OCI-M2 (cell line): Measurements from ENCODE around the gene DDX27.
A peak's percentile ranks its signal among the peaks of the same experiment; 100 is the strongest.

ENCODE experiments used
- DNase-seq: peaks from one replicate; lab custom pipeline; 2025; ENCODE audit not compliant: unreplicated experiment; lab: John Stamatoyannopoulos, UW

Gene DDX27

DNA sequence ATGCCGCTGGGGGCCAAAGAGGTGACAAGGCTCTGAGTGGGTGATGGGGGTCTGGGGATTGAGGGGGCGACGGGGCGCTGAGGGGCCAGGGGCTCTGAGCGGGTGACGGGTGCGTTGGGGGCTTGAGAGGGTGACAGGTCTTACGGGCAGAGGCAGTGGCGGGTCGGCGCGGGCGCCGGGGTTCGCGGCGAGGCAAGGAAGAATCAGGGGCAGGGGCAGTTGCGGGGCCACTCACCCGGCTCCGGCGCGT, 58.5 kb downstream of the DDX27 start:
- DNase-seq, result no peak

DNA sequence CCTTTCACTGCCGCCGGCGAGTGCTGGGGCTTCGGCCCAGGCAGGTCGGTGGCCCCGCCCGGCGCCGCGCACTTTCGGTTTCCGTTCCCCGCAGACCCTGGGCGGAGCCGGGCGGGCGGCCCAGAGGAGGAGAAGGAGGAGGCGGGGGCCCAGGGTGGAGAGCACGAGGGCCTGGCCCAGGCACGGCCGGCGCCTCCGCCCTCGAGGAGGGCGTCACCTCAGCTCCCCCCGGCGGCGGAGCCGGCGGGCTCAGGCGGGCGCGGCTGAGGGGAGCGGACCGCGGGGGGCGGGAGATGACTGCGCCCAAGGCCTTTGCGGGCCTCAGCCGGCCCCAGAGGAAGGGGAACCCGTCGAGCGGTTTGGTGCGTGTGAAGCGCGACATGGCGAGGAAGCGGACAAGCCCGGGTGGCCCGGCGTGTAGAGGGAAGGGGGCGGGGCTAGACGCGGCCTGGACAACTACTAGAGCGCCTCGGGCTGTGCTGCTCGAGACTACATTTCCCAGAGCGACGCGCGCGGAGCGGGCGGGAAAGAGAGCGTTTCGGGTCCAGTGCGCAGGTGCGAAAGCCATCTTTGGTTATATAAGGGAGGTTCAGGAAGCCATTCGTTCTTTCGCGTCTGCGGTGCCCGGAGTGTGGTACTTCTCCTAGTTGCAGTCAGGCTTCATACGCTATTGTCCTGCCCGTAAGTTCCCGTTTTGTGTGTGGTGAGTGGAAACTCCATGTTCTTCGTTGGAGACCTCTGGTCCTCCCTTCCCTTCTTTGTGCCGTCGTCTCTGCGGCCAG, 59.0 kb downstream of the DDX27 start, which contains the start of gene ZNFX1:
Gene ZNFX1, minus strand, starts transcription at position 22 of the 782 bp plus-strand sequence. CDS start 2,218 bp downstream, outside the sequence.
- DNase-seq, result peak; percentile 90

DNA sequence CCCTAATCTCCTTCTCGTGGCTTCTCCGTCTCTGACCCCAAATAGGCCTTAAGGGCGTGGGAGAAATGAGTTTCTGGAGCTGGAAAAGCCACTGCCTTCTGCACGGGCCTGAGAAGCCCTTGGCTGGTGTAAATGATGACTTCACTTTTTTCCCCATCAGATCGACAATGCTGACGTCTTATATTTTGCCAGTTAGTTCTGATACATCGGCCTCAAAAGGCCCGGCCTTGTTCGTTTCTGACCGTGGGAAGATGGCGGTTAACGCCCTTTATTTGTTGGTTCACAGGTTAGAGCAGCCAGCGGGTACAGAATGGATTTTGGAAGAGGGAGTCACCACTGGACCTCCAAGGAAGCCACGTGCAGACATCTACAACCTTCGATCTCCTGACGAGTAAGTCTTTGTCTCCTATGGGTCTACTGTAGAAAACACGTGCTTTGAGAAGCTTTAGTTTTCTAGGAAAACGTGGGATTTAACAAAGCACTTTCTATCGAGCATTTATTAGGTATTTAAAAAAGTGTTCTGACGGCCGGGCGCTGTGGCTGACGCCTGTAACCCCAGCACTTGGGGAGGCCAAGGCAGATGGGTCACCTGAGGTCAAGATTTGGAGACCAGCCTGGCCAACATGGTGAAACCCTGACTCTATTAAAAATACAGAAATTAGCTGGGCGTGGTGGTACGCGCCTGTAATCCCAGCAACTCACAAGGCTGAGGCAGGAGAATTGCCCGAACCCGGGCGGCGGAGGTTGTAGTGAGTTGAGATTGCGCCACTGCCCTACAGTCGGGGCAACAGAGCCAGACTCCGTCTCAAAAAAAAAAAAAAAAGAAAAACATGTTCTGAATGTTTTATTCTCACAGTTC, 59.8 kb downstream of the DDX27 start:
- no peak for DNase-seq

DNA sequence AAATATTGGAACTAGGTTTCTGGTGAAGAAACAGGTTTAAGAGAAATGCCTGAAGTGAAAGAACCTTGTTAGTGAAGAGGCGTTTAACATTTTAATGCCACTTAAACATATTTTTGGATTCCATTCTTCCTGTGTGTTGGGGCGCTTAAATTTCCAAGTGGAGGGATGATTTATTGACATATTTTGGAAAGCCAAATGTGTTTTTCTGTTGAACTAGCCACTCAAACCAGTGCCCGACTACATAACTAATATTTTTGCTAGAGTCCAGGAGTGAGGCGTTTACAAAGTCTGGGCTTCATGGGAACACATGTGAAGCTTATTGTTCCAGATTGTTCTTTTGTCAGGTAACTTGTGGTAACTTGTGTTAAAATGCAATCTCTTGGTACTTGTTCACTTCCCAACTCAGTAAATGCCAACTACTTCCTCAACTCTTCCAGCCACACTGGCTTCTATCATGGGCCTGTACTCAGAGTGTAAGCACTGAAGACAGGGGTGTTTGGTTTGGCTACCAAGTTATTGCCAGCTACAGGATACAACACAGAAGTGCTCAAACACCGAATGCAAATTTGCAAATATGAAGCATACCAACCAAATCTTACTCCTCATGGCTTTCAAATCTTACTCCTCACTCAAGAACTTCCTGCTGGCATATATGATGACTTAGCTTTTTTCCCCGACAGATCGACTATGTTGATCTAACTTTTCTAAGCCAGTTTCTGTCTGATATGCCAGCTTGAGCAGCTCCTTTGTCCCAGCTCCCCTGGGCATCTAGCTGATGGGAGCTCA, 60.7 kb downstream of the DDX27 start:
- DNase-seq, result no peak

DNA sequence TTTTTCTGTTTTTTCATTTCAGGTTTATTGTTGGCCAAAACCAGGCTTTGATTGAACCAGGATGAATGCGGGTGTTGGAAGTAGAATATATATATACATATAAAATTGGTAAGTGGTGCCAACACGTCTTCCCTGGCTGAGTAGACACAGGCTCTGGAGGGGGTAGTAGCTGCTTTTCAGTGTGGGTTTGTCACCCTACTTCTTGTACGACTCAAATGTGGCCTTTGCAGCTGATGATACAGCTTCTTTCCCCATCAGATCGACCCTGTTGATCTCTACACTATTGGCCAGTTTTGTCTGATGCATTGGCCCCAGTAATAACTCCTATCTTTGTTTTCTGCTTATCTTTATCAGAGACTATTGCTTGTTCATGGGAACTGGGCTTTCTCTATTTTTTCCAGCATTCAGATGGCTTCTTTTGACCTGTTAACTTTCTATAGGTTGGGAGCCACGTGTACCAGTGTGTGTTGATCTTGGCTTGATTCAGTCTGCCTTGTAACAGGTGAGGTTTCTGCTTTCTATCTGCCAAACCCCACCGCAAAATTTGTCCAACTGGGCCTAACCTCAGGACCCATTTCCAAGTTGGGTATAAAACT, 61.3 kb downstream of the DDX27 start:
- DNase-seq, result no peak

DNA sequence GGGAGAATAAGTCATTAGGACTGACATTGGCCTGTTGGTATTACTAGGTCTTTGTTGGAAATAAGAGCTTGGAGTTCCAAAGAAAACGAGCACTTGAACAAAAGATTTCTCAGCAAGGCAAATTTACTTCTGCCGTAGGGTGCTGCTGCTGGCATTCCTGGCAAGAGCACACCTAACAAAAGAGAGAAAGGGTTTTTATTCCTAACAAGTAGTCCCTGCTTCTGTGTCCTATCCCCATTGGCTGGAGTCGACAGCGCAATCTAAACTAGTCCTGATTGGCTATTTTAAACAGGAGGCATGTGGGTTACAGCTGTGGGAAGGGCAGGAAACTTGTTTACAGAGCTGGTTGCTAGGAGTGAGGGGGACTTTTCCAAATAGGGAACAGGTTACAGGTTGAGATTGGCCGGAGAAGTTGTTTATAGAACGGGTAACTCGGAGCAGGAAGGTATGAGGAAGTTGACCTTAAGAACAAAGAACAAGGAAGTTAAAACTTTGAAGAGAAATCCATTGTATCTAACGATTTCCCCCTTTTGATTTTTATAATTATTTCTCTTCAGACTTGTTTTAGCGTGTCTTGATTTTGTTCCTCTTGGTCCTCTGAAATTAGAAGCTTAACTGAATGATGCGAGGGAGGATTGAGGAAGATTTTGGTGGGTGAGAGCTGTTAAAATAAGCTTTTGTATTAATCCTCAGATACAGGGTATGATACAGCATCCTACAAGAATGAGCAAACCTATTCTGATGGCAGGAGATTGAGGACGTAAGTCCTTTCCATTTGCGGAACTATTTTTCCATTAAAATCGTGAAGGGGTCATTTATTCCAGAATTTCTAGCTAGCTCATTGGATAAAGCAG, 62.1 kb downstream of the DDX27 start:
- DNase-seq, result no peak

DNA sequence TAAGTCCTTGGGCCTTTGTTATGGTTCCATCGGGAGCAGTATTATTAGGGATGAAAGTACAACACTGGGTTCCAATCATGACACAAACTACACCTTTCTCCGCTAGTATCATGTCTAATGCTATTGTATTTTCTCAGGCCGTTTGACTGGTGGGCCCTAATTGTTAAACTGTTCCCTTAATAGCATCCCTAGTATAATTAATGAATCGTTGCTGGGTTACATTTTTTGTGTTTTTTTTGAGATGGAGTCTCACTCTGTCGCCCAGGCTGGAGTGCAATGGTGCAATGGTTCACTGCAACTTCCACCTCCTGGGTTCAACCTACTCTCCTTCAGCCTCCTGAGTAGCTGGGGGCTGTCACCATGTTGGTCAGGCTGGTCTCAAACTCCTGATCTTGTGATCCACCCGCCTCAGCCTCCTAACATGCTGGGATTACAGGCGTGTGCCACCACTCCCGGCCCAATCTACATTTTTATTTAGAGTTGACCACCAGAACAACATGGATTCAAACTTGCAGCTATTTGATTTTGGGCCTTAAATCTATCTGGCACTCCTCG, 62.8 kb downstream of the DDX27 start:
- no peak for DNase-seq

DNA sequence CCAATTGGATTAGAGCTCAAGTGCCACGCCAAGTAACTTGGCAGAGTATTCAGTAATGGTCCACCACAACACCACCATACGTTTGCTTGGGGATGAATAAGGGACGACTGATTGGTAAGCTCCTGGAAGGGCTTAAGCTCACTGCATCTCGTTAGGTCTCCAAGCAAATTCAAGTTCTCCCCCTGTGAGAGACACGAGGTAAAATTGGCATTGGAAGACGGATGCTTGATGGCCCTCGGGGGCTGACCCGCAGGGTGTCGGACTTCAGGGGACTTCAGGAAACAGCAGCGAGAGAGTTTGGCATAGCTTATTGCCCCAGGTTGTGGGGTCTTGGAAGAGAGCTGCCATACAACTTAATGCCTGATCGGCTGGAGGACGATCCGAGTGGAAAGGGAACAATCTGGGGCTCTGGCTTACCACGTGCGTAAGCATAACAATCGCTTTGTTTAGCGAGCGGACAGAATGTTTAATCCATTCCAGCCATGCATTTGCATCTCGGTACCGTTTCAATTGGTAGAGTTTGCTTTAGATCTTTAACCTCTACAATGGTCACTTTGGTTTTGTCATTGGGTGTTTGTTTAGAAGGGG, 63.5 kb downstream of the DDX27 start:
- no peak for DNase-seq

DNA sequence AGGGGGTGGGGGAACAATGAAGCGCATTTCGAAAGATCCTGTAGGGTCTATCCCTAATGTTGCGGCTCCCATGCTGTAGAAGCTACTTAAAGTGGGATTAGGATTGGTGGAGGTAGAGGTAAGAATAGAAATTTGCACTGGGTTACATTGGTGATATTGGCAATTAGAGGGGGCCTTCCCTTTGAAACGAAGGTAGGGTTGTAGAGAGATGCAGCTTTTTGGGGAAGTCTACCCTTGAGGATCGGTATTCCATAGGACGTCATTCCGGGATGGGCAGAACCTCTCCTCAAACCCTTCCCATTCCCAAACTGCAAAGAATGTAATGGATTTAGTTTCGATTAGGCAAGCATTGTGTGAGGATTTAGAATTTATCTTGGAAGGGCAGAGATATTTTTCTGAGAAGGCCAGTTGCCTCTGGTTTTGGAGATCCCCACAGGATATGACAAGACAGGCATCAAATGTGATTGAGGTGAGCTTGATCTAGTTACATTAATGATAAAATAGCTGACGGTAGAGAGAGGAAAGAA, 64.0 kb downstream of the DDX27 start:
- no peak for DNase-seq

DNA sequence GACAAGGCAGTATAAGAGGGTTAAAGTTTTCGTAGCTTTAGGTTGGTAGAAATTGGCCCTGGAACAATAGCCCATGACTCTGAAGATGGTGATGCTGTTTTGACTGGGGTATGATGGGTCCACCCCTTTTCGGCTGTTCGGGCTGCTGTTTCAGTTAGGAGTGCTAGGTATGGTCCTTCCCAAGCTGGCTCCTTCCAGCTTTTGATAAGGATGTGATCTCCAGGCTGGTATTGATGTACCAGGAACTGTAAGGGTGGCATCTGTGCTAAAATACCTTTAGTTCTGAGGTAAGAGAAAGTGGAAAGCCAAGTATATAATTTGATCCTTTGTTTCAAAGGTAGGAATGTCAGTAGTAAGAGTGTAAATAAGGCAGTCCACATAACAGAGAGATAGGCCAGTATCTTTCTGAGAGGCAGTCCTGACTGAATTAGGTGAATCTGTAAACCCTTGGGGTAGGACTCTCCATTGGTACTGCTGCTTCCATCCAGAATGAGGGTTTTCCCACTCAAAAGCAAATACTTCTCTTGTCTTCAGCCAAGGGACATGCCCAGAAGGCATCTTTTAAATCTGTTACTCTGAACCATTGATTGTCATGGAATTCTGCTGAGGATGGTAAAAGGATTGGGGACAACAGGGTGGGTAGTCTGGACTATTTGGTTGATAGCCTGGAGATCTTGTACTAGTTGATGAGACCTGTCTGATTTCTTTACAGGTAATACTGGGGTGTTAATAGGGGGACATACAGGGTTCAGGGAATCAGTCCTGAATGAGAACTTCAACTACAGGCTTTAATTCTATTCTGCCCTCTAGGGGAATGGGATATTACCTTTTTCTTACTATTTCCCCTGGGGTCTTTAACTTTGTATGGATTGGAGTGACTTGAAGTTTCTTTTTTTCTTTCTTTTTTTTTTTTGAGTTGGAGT, 64.7 kb downstream of the DDX27 start:
- DNase-seq, result no peak

DNA sequence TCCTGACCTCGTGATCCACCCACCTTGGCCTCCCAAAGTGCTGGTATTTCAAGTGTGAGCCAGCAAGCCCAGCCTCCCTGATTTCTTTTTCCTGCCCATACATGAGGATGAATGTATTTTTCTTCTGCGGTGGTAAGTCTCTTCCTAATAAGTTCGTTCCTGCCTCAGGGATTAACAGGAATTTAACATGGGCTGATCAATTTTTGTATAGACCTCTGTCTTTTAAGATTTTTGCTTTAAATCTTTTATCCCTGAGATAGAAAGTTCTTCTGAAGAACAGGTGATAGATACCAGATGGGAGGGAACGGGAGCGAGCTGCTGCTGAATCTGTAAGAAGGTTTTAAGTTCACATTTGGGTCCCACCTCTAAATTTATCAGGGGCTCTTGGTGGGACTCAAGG, 65.6 kb downstream of the DDX27 start:
- no peak for DNase-seq

DNA sequence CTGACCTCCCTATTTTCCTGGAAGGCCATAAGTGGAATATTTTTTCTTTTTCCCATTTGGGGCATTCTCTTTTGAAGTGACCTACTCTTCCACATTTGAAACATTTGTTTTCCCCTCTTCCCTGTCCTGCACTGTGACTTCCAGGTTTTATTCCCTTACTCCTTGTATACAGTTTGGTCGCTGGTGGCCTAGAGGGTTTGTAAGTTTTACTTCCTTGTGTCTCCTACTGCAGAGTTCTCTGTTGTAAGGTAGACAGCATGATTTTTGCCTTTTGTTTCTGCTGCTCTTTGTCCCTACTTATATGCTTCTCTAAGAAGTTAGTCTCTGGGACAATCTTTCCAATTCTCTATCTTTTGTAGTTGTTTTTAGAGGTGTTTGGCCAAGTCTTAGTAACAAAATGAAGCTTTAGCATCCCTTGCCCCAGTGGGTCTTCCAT, 66.0 kb downstream of the DDX27 start:
- no peak for DNase-seq

DNA sequence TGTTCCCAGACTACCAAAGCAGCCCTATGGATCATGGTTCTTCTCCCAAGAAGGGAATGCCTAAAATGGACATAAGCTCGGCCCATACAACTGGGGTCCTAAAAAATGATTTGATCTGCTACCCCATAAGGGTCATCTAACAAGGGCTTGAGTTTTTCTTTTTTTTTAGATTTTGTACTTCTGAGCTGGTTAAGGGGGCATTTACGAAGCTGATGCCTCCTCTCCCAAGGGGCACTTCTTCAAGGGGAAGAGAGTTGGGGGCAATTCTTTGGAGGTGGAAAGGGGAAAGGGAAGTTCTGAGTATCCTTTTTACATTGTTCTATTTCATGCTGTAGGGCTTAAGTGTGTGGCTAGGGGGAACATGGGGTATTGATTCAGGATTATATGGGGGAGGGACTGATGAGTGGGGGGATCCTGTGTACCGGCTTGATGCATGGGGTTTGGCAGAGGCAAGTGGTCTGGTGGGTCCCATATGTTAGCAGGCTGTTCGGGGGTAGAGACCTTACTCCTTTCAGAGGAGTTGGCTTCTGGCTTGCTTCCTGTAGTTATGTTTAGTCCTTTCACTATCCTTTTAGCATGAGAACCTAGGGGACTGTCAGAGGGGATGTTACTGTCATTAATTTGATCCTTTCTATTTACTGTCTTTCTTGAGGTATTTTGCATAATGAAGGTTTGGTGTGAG, 66.7 kb downstream of the DDX27 start:
- DNase-seq, result no peak

DNA sequence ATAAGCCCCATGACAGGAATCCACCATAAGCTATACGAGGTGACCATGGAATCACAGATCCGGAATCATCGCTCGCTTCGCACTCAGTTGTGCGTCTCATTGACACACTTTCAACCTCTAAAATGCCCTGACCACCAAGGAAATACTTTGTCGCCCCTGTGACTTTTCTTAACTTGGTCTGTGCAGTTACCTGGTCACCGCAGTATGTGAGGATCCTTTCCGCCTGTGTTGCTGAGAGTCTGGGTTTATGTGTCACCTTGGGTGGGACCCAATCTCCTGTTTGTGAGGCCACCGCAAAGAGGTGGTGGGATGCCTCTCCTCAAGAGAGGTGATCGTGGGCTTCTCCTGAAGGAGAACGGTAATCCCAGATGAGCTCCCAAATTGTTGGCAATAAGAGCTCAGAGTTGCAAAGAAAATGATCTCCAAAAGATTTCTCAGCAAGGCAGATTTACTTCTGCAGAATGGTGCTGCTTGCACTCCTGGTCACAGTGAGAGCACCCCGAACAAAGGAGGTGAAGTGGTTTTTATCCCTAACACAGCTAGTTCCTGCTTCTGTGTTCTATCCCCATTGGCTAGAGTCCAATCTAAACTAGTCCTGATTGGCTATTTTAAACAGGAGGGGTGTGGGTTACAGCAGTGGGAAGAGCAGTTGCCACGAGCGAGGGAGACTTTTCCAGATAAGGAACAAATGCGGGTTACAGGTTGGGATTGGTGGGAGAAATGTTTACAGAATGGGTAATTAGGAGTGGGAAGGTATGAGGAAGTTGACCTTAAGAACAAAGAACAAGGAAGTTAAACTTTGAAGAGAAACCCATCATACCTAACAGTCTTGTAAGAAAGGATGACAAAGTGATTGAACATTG, 67.7 kb downstream of the DDX27 start:
- no peak for DNase-seq

DNA sequence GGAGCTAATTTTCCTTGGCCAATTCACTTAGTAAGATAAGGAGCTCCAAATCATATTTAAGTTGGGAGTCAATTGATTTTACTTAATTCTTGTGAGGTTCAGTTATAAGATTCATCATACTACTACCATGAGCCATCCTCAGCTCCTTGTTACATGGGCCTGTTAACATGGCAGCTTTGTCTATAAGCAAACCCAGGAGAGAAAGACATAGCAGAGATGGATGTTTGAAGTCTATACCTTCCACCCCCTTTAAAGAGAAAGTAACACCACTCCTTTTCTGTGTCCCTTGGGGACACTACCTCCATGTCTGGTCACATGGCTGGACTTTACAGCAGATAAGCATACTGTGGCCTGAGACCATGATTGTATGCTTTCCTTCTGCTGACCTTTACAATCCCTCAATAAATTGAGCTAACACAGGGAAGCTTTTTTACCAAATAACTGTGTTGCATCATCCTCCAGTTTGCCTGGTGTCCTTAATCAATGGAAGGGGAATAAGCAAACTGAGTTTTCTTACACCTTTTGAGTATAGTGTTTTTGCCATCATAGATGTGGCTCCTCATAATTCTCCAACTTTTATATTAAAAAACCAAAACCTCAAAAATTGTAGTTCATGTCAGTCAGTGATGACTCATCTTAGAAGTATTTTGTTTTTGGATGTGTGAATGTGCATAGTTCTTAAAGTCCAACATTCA, 68.5 kb downstream of the DDX27 start:
- DNase-seq, result no peak

DNA sequence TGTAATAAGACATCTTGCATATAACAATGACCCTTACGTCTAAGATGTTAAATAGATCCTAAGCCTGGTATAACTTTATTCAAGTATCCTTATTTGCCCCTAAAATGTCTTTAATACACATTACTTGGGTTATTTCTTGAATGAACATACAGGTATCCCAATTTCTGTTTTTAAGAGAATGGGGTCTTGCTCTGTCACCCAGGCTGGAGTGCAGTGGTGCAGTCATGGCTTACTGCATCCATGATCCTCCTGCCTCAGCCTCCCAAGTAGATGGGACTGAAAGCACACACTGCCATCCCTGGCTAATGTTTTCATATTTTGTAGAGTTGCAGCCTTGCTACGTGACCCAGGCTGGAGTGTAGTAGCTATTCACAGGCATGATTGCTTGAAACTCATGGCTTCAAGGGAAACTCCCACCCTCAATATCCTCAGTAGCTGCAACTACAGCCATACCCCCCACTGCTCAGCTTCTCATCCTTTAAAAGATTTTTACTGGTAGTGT, 69.1 kb downstream of the DDX27 start:
- no peak for DNase-seq
